BJ (cell line): ENCODE results near the gene LAMA5. TPM values are rescaled to one million over a fixed set of nuclear protein-coding genes. Genes with fewer than 3 reads are reported as not detected.
A peak's percentile ranks its signal among the peaks of the same experiment; 100 is the strongest.

ENCODE experiments used
- CTCF ChIA-PET: fragments of 350-600 bp; formaldehyde crosslinking; extraction: SDS; loops from one replicate; lab custom pipeline; 2021; ENCODE audit warnings: antibody characterized with exemption, inconsistent platforms; lab: Yijun Ruan, JAX
- POLR2A ChIA-PET: fragments of 300-600 bp; sonication (Branson Sonifier 250); formaldehyde crosslinking; extraction: SDS; loops from one replicate; lab custom pipeline; 2021; ENCODE audit warnings: antibody characterized with exemption; lab: Charles Lee
- DNase-seq: peaks from one replicate; pipeline ENCODE4 v3.0.0-alpha.2; 2011; ENCODE audit warnings: low read depth
- H3K27me3 ChIP-seq: 2 replicates; pipeline ENCODE4 v1.6.0; 2011; ENCODE audit warnings: low read length; ENCODE audit not compliant: control insufficient read depth, insufficient read depth
- H3K36me3 ChIP-seq: 2 replicates; pipeline ENCODE4 v1.5.1; 2011; ENCODE audit warnings: low read length; ENCODE audit not compliant: control insufficient read depth, insufficient read depth
- H3K4me3 ChIP-seq: 2 replicates; pipeline ENCODE4 v1.5.1; 2011; ENCODE audit warnings: low read depth, mild to moderate bottlenecking, control low read depth, low read length
- CTCF ChIP-seq: IDR thresholded peaks from 2 replicates; pipeline ENCODE4 v1.5.1; 2011; ENCODE audit warnings: low read depth, mild to moderate bottlenecking, control low read depth, inconsistent platforms, low read length, moderate library complexity; ENCODE audit not compliant: insufficient read depth
- polyA plus RNA-seq: library from polyadenylated mRNA; depleted of rRNA; stranded (reverse); fragments of >200 nt; gene quantifications from 2 replicates; pipeline ENCODE4 v1.2.3, GENCODE V29; 2011

The LAMA5 gene
- polyA plus RNA-seq, 1 experiment: 1.1 TPM

- ChIA-PET POLR2A (interaction anchor here (0.6 kb wide), 1 partner anchor 23 kb away, joined by 3 read pairs; no protein-coding TSS in a partner anchor), CTCF (interaction anchor here (0.8 to 2.1 kb wide), 5 partner anchors 8 to 22 kb away, joined by 4 to 5 read pairs (median 4); no protein-coding TSS in a partner anchor)
- peaks cover 31% of the 10 kb centered on the region for H3K36me3 ChIP-seq
- no peak overlapping the region for H3K4me3 ChIP-seq
- TF ChIP-seq CTCF: no peak
- no peaks in the 10 kb centered on the region for H3K27me3 ChIP-seq
- DNase-seq: no peak
Measured at GRCh38 chr20:62390317-62391164, 23.4 kb upstream of the LAMA5 start.

GRCh38 chr20:62389601-62390087 lies 22.5 kb upstream of the LAMA5 start:
- ChIA-PET POLR2A (no interaction called here), CTCF (interaction anchor here (1.6 to 2.1 kb wide), 3 partner anchors 11 to 21 kb away, joined by 4 to 5 read pairs (median 4); no protein-coding TSS in a partner anchor)
- TF ChIP-seq CTCF: no peak
- DNase-seq: no peak
- Histone ChIP-seq H3K4me3 (no peak overlapping the region), H3K36me3 (peaks cover 31% of the 10 kb centered on the region), H3K27me3 (no peaks in the 10 kb centered on the region)

- H3K4me3 ChIP-seq: no peak overlapping the region
- DNase-seq: no peak
- TF ChIP-seq CTCF: no peak
- H3K27me3 ChIP-seq: no peaks in the 10 kb centered on the region
- ChIA-PET CTCF (interaction anchor here (0.6 to 4.3 kb wide), 5 partner anchors 11 to 234 kb away, joined by 3 to 24 read pairs (median 4); partner anchors contain the start of gene ADRM1), POLR2A (no interaction called here)
- H3K36me3 ChIP-seq: peaks cover 28% of the 10 kb centered on the region
Measured at GRCh38 chr20:62388839-62389600, 21.9 kb upstream of the LAMA5 start.

GRCh38 chr20:62387933-62388635 lies 21.0 kb upstream of the LAMA5 start:
- Histone ChIP-seq H3K27me3 (no peaks in the 10 kb centered on the region), H3K4me3 (peak overlapping the region; percentile 100), H3K36me3 (peaks cover 23% of the 10 kb centered on the region)
- POLR2A ChIA-PET: no interaction called here
- DNase-seq: no peak
- CTCF ChIA-PET: interaction anchor here (0.6 to 4.3 kb wide), 3 partner anchors 19 to 233 kb away, joined by 3 to 24 read pairs (median 5); partner anchors contain the start of gene ADRM1
- no peak for TF ChIP-seq CTCF
